ENCODE results near the gene CPT1B.

Gene CPT1B

GRCh38 chr22:50585238-50585637, 7.0 kb upstream of the CPT1B start:
- DNase-seq (ENCODE audit: low read depth in 2 of 2), result no peak
- H3K4me3 ChIP-seq (replicated peaks in 1 of 2; ENCODE audit: low read depth in 2 of 2, low read length in 2 of 2), result no peak overlapping the region
- no peak for TF ChIP-seq CTCF (IDR thresholded peaks at IDR 0.05; ENCODE audit: low read depth, low read length)

- H3K4me3 ChIP-seq (replicated peaks in 1 of 2; ENCODE audit: low read depth in 2 of 2, low read length in 2 of 2), result no peak overlapping the region
- no peak for TF ChIP-seq CTCF (IDR thresholded peaks at IDR 0.05; ENCODE audit: low read depth, low read length)
- no peak for DNase-seq (ENCODE audit: low read depth in 2 of 2)
Measured at GRCh38 chr22:50584106-50585096, 6.2 kb upstream of the CPT1B start.

DNA sequence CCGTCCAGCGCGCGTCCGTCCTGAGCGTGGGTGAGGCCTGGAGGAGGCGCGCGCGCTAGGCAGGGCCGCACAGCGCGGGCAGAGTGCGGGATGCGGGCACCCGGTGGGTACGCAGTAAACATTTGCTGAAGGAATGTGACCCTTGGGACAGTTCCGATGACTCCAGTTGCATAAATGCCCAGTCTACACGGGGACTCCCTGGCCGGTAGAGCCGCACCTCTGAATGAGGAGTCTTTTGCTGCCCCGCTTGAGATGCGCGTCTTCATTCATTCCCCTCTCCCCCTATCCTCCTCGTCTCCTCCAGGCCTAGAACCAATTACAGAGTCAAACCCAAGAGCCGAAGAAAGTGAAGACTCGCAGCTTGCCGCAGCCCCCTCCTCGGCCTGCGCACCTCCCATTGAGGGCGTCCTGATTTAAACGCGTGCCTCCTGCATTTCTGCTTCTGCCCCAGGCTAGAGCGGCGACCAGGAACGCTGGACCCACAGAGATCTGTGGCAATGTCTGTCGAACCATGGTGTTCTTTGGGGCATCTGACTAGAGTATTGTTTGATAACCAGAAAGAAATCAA, 5.2 kb upstream of the CPT1B start:
- DNase-seq (ENCODE audit: low read depth in 2 of 2), result no peak
- TF ChIP-seq CTCF (IDR thresholded peaks at IDR 0.05; ENCODE audit: low read depth, low read length), result no peak
- peak overlapping the region; percentile 54 to 84 for H3K4me3 ChIP-seq (replicated peaks in 1 of 2; ENCODE audit: low read depth in 2 of 2, low read length in 2 of 2)

DNA sequence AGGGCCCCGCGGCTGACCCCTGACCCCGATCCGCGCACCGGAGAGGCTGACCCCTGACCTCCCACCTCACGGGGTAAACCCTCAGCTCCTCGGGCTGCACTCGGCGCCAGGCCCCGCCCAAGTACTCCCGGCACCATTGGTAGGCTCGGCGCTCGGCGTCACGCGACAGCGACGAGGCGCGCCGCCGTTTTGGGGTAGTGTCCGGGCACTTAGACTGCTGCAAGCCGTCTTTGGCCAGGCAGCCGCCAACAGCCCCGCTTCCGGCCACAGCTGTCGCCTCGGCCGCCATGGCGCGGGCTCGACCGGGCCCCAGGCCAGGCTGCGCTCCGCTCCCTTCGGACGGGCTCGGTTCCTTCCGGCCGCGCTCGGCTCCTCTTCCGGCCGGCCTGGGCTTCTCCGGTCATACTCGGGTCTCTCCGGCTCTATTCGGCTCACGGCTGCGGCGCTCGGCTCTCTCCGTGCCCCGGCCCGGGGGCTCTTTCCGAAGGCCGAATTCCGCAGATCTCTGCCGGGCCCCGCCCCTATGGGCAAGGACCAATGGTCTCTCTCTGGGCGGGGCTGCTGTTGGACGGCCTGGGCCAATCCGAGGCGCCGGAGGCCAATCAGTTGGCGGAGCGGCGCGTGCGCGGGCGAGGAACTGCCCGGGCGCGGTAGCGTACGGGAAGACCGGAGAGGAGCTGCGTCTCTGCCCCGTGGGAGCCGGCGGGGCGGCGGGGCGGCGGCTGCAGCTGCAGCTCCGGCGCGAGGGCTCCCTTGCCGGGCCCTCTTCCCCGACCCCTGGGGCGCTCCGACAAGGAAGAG, 4.5 kb upstream of the CPT1B start, which contains the start of gene CHKB:
Gene CHKB, minus strand, starts transcription at position 357 of the 801 bp plus-strand sequence. Its CDS starts 68 bp downstream, at position 289.
- peak; percentile 97 to 98 for DNase-seq (ENCODE audit: low read depth in 2 of 2)
- peak within 1 kb of the TSS; percentile 83 to 84 for H3K4me3 ChIP-seq (replicated peaks in 1 of 2; ENCODE audit: low read depth in 2 of 2, low read length in 2 of 2)

DNA sequence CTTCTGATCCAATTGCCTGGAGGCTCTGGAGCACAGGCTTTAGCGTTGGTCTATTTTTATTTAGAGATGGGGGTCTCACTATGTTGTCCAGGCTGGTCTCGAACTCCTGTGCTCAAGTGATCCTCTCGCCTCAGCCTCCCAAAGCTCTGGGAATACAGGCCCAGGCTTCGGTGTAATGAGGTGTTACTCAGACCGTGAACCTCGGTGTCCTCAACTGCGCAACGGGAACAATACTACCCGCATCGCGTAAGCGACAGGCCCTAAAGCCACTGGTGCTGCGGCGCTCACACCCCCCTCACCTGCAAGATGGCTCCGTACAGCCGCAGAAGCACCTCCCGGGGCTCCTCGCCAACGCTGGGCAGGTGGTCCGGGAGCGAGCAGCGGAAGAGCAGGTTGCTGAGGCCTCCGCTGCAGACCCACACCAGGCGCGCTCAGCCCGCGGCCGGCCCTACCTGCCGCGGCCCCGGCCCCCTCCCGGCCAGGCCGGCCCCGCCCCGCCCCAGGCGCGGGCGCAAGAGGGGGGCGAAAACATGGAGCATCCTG, 3.8 kb upstream of the CPT1B start:
- no peak for TF ChIP-seq CTCF (IDR thresholded peaks at IDR 0.05; ENCODE audit: low read depth, low read length)
- DNase-seq (ENCODE audit: low read depth in 2 of 2), result peak; percentile 11 to 26
- peak overlapping the region; percentile 83 to 84 for H3K4me3 ChIP-seq (replicated peaks in 1 of 2; ENCODE audit: low read depth in 2 of 2, low read length in 2 of 2)

More for the DNA sequence above, 4.5 kb upstream of the CPT1B start, which contains the start of gene CHKB:
- TF ChIP-seq CTCF (IDR thresholded peaks at IDR 0.05; ENCODE audit: low read depth, low read length), result no peak

Data from cardiac fibroblast (primary cell).